HepG2 (cell line): ENCODE measurements around the gene EIF4G1. TPM values are rescaled to one million over a fixed set of nuclear protein-coding genes. Genes with fewer than 3 reads are reported as not detected.

Experiments
- CSRNP1 ChIP-seq: sonication (generic); formaldehyde crosslinking; IDR thresholded peaks from 2 replicates; pipeline ENCODE4 v1.8.1; 2023; ENCODE audit warnings: mild to moderate bottlenecking, missing genetic modification reagents
- GABPB1 ChIP-seq: IDR thresholded peaks from 2 replicates; pipeline ENCODE4 v1.6.1; 2016; ENCODE audit warnings: mild to moderate bottlenecking, missing genetic modification reagents, moderate library complexity, missing compliant biosample characterization
- HDAC6 ChIP-seq: fragments of 200-600 bp; sonication (generic); IDR thresholded peaks from 2 replicates; pipeline ENCODE4 v1.7.0; 2017; ENCODE audit warnings: mild to moderate bottlenecking, antibody characterized with exemption, low read length, low read depth
- HOXA3 ChIP-seq: sonication (generic); formaldehyde crosslinking; IDR thresholded peaks from 2 replicates; pipeline ENCODE4 v1.5.0; 2020; ENCODE audit warnings: missing genetic modification reagents
- KLF9 ChIP-seq: IDR thresholded peaks from 2 replicates; pipeline ENCODE4 v1.6.1; 2016; ENCODE audit warnings: low read depth
- KMT2A ChIP-seq: sonication (generic); formaldehyde crosslinking; IDR thresholded peaks from 2 replicates; pipeline ENCODE4 v1.4.0; 2020; ENCODE audit warnings: missing genetic modification reagents
- LRRFIP1 ChIP-seq: sonication (generic); formaldehyde crosslinking; conservative IDR thresholded peaks from 2 replicates; pipeline ENCODE4 v1.4.0; 2020; ENCODE audit warnings: missing genetic modification reagents
- MAFF ChIP-seq: IDR thresholded peaks from 2 replicates; pipeline ENCODE4 v1.6.1; 2011; ENCODE audit warnings: low read depth, low read length, improper control_type of control experiment
- NCOA2 ChIP-seq: sonication (generic); formaldehyde crosslinking; IDR thresholded peaks from 2 replicates; pipeline ENCODE4 v1.8.0; 2022; ENCODE audit warnings: inconsistent platforms
- NFATC3 ChIP-seq: sonication (generic); formaldehyde crosslinking; IDR thresholded peaks from 2 replicates; pipeline ENCODE4 v1.5.1; 2020; ENCODE audit warnings: mild to moderate bottlenecking, missing genetic modification reagents
- NFKB2 ChIP-seq: sonication (generic); formaldehyde crosslinking; IDR thresholded peaks from 2 replicates; pipeline ENCODE4 v1.4.0; 2020; ENCODE audit warnings: missing genetic modification reagents, borderline replicate concordance
- NR2F1 ChIP-seq, 2 experiments: fragments of 450-650 bp in 1 of 2; formaldehyde crosslinking in 1 of 2; IDR thresholded peaks; 2 replicates each; pipeline versions ENCODE4 v1.5.0 to v1.6.1; 2016 to 2020; ENCODE audit warnings: mild to moderate bottlenecking in 1 of 2, missing compliant biosample characterization in 1 of 2, missing genetic modification reagents in 1 of 2, moderate library complexity in 1 of 2
- PAWR ChIP-seq: sonication (generic); formaldehyde crosslinking; IDR thresholded peaks from 2 replicates; pipeline ENCODE4 v1.4.0; 2020; ENCODE audit warnings: missing genetic modification reagents, mild to moderate bottlenecking, borderline replicate concordance
- PCBP1 ChIP-seq: fragments of 200-400 bp; formaldehyde crosslinking; IDR thresholded peaks from 2 replicates; pipeline ENCODE4 v1.6.1; 2017; ENCODE audit warnings: mild to moderate bottlenecking, low read depth, low read length, borderline replicate concordance
- REPIN1 ChIP-seq: sonication (generic); formaldehyde crosslinking; IDR thresholded peaks from 2 replicates; pipeline ENCODE4 v1.8.0; 2022; ENCODE audit warnings: missing genetic modification reagents, low read depth, mild to moderate bottlenecking, borderline replicate concordance
- SIN3A ChIP-seq: IDR thresholded peaks from 2 replicates; pipeline ENCODE4 v1.6.1; 2011; ENCODE audit warnings: low read depth, mild to moderate bottlenecking, control low read depth, low read length, borderline replicate concordance
- SRY ChIP-seq: sonication (generic); formaldehyde crosslinking; IDR thresholded peaks from 2 replicates; pipeline ENCODE4 v1.8.0; 2022; ENCODE audit warnings: mild to moderate bottlenecking, missing genetic modification reagents
- TP53 ChIP-seq: sonication (generic); formaldehyde crosslinking; conservative IDR thresholded peaks from 2 replicates; pipeline ENCODE4 v1.4.0; 2020; ENCODE audit warnings: missing genetic modification reagents
- U2AF1 ChIP-seq: fragments of 200-400 bp; formaldehyde crosslinking; optimal IDR thresholded peaks from 2 replicates; pipeline ENCODE3; 2017; ENCODE audit warnings: mild to moderate bottlenecking, low read depth, low read length
- ZFP36L1 ChIP-seq: sonication (generic); formaldehyde crosslinking; IDR thresholded peaks from 2 replicates; pipeline ENCODE4 v1.8.0; 2022; ENCODE audit warnings: mild to moderate bottlenecking, missing genetic modification reagents, moderate library complexity
- ZMYM3 ChIP-seq: sonication (generic); formaldehyde crosslinking; IDR thresholded peaks from 2 replicates; pipeline ENCODE4 v1.5.1; 2020; ENCODE audit warnings: mild to moderate bottlenecking, missing genetic modification reagents
- ZNF232 ChIP-seq: sonication (generic); formaldehyde crosslinking; IDR thresholded peaks from 2 replicates; pipeline ENCODE4 v1.4.0; 2020; ENCODE audit warnings: missing genetic modification reagents, borderline replicate concordance
- ZNF326 ChIP-seq: sonication (generic); formaldehyde crosslinking; IDR thresholded peaks from 2 replicates; pipeline ENCODE4 v1.4.0; 2020; ENCODE audit warnings: missing genetic modification reagents, borderline replicate concordance
- ZNF766 ChIP-seq: sonication (generic); formaldehyde crosslinking; IDR thresholded peaks from 2 replicates; pipeline ENCODE4 v1.5.0; 2020; ENCODE audit warnings: missing genetic modification reagents, borderline replicate concordance
- ZNF773 ChIP-seq: sonication (generic); formaldehyde crosslinking; IDR thresholded peaks from 2 replicates; pipeline ENCODE4 v1.4.0; 2020; ENCODE audit warnings: missing genetic modification reagents, borderline replicate concordance
- ZNF879 ChIP-seq: sonication (generic); formaldehyde crosslinking; IDR thresholded peaks from 2 replicates; pipeline ENCODE4 v1.8.1; 2023; ENCODE audit warnings: missing genetic modification reagents
- polyA plus RNA-seq, 8 experiments: library from polyadenylated mRNA; depleted of rRNA in 3 of 8; stranded (reverse) in 7 of 8; unstranded in 1 of 8; fragments of >200 nt; fragmentation: Illumina TruSeq in 4 of 8; extraction: Trizol in 4 of 8; gene quantifications; 2 replicates each; pipeline versions ENCODE4 v1.2.1 to v1.2.3, GENCODE V29; 2011 to 2016; ENCODE audit warnings: low read depth in 4 of 8, missing spikeins in 1 of 8, mixed read lengths in 1 of 8; ENCODE audit not compliant: insufficient read depth in 1 of 8
- total RNA-seq, 5 experiments: library from RNA; depleted of rRNA; stranded (reverse); fragments of >200 nt; fragmentation: Illumina TruSeq; extraction: Trizol; gene quantifications; 2 replicates each; pipeline ENCODE4 v1.2.3, GENCODE V29; 2016; ENCODE audit warnings: low read depth in 1 of 5
- TF ChIP-seq, protein P1 (sequence below): sonication (generic); formaldehyde crosslinking; IDR thresholded peaks from 2 replicates; pipeline ENCODE4 v1.4.0; 2020; ENCODE audit warnings: missing genetic modification reagents

EIF4G1 gene
- total and polyA plus RNA-seq, 2 of the 13 experiments (the other 11 are each of a cell fraction or from before 2014, with no cell fraction given): 208 to 213 TPM

DNA sequence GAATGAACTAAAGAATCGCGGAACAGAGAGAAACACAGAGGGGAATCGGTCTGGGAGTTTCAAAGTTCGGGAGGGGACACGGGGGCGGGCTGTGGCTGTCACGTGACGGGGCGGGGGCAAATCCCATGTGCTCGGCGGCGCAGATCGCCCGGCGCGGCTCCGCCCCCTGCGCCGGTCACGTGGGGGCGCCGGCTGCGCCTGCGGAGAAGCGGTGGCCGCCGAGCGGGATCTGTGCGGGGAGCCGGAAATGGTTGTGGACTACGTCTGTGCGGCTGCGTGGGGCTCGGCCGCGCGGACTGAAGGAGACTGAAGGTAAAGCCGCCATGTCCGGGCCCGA, at the start of gene EIF4G1 (continued):
- TF ChIP-seq ZNF773 (CRISPR knock-in tag): no peak
- no peak for TF ChIP-seq ZMYM3 (CRISPR knock-in tag)
- TF ChIP-seq, protein P1, sequence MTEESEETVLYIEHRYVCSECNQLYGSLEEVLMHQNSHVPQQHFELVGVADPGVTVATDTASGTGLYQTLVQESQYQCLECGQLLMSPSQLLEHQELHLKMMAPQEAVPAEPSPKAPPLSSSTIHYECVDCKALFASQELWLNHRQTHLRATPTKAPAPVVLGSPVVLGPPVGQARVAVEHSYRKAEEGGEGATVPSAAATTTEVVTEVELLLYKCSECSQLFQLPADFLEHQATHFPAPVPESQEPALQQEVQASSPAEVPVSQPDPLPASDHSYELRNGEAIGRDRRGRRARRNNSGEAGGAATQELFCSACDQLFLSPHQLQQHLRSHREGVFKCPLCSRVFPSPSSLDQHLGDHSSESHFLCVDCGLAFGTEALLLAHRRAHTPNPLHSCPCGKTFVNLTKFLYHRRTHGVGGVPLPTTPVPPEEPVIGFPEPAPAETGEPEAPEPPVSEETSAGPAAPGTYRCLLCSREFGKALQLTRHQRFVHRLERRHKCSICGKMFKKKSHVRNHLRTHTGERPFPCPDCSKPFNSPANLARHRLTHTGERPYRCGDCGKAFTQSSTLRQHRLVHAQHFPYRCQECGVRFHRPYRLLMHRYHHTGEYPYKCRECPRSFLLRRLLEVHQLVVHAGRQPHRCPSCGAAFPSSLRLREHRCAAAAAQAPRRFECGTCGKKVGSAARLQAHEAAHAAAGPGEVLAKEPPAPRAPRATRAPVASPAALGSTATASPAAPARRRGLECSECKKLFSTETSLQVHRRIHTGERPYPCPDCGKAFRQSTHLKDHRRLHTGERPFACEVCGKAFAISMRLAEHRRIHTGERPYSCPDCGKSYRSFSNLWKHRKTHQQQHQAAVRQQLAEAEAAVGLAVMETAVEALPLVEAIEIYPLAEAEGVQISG: no peak; the same call in 1 of the 2 replicates
- TF ChIP-seq CSRNP1 (CRISPR knock-in tag): no peak
- no peak for TF ChIP-seq KLF9 (CRISPR knock-in tag)
- TF ChIP-seq NR2F1 (CRISPR knock-in tag; IDR thresholded peaks at IDR 0.05): no peak
- TF ChIP-seq ZNF326 (CRISPR knock-in tag): no peak
- TF ChIP-seq NFATC3 (CRISPR knock-in tag): no peak
- no peak for TF ChIP-seq TP53 (CRISPR knock-in tag)
- no peak for TF ChIP-seq ZNF879
- peak; percentile 71; the same call in 1 of the 2 replicates for TF ChIP-seq HOXA3 (CRISPR knock-in tag)
- TF ChIP-seq MAFF: no peak
- no peak for TF ChIP-seq LRRFIP1 (CRISPR knock-in tag)
- no peak for TF ChIP-seq ZNF766 (CRISPR knock-in tag)
- TF ChIP-seq REPIN1 (CRISPR knock-in tag): no peak
- no peak for TF ChIP-seq NCOA2 (CRISPR knock-in tag)
- TF ChIP-seq ZNF232 (CRISPR knock-in tag): no peak
- TF ChIP-seq PAWR (CRISPR knock-in tag): no peak
- TF ChIP-seq SRY: no peak
- TF ChIP-seq KMT2A: no peak
- TF ChIP-seq HDAC6: no peak
- no peak for TF ChIP-seq ZFP36L1
- no peak for TF ChIP-seq U2AF1
- TF ChIP-seq NFKB2 (CRISPR knock-in tag): no peak
- TF ChIP-seq SIN3A: peak; percentile 54; the same call in 1 of the 2 replicates
- no peak for TF ChIP-seq PCBP1
- peak; percentile 82; the same call in 1 of the 2 replicates for TF ChIP-seq GABPB1 (CRISPR knock-in tag)
